Neural progenitor cell (in vitro differentiated cells): ENCODE measurements around the gene ATP1A2. TPM values are rescaled to one million over a fixed set of nuclear protein-coding genes. Genes with fewer than 3 reads are reported as not detected.

Experiments used
- DNase-seq: peaks from one replicate; pipeline ENCODE4 v3.0.0-alpha.2; 2016; ENCODE audit warnings: low spot score
- H2AFZ ChIP-seq: fragments of 200-600 bp; sonication (generic); replicated peaks from 2 replicates; pipeline ENCODE4 v1.6.1; 2016; ENCODE audit warnings: antibody characterized with exemption
- H3F3A ChIP-seq: fragments of 200-600 bp; sonication (generic); 2 replicates; pipeline ENCODE4 v1.6.1; 2016; ENCODE audit warnings: antibody characterized with exemption, low read depth
- H3K27ac ChIP-seq: fragments of 200-600 bp; sonication (generic); 2 replicates; pipeline ENCODE4 v1.5.1; 2016; ENCODE audit warnings: mild to moderate bottlenecking
- H3K27me3 ChIP-seq: fragments of 200-600 bp; sonication (generic); 2 replicates; pipeline ENCODE4 v1.6.1; 2016; ENCODE audit warnings: mild to moderate bottlenecking, moderate library complexity
- H3K36me3 ChIP-seq: fragments of 200-600 bp; sonication (generic); 2 replicates; pipeline ENCODE4 v1.5.1; 2016
- H3K4me1 ChIP-seq: fragments of 200-600 bp; sonication (generic); 2 replicates; pipeline ENCODE4 v1.6.1; 2016; ENCODE audit warnings: mixed run types
- H3K4me2 ChIP-seq: fragments of 200-600 bp; sonication (generic); 2 replicates; pipeline ENCODE4 v1.6.1; 2016
- H3K4me3 ChIP-seq: fragments of 200-600 bp; sonication (generic); 2 replicates; pipeline ENCODE4 v1.5.1; 2016
- H3K79me2 ChIP-seq: fragments of 200-600 bp; sonication (generic); 2 replicates; pipeline ENCODE4 v1.6.1; 2016; ENCODE audit warnings: low read depth
- H3K9ac ChIP-seq: fragments of 200-600 bp; sonication (generic); 2 replicates; pipeline ENCODE4 v1.6.1; 2016
- H3K9me3 ChIP-seq: fragments of 200-600 bp; sonication (generic); 2 replicates; pipeline ENCODE4 v1.5.1; 2016; ENCODE audit warnings: low read depth
- H4K20me1 ChIP-seq: fragments of 200-600 bp; sonication (generic); 2 replicates; pipeline ENCODE4 v1.6.1; 2016; ENCODE audit warnings: low read depth
- H3K27ac Mint-ChIP-seq: 3 replicates; pipeline ENCODE4 v1.8.0; 2021; ENCODE audit warnings: mixed read lengths
- H3K27me3 Mint-ChIP-seq: 2 replicates; pipeline ENCODE4 v1.8.0; 2022; ENCODE audit warnings: low read depth, mild to moderate bottlenecking, inconsistent platforms, moderate library complexity, mixed read lengths; ENCODE audit not compliant: insufficient read depth
- H3K36me3 Mint-ChIP-seq: 3 replicates; pipeline ENCODE4 v1.8.0; 2021; ENCODE audit warnings: mixed read lengths
- H3K4me1 Mint-ChIP-seq: 3 replicates; pipeline ENCODE4 v1.8.0; 2021; ENCODE audit warnings: mixed read lengths
- H3K4me3 Mint-ChIP-seq: 3 replicates; pipeline ENCODE4 v1.8.0; 2021; ENCODE audit warnings: mild to moderate bottlenecking, moderate library complexity, mixed read lengths
- H3K9me3 Mint-ChIP-seq: 3 replicates; pipeline ENCODE4 v1.8.0; 2020; ENCODE audit warnings: mixed read lengths
- CTCF ChIP-seq: fragments of 200-600 bp; sonication (generic); IDR thresholded peaks from 2 replicates; pipeline ENCODE4 v1.5.1; 2017; ENCODE audit warnings: antibody characterized with exemption, mild to moderate bottlenecking
- EZH2 ChIP-seq: fragments of 200-600 bp; sonication (generic); IDR thresholded peaks from 2 replicates; pipeline ENCODE4 v1.6.1; 2017; ENCODE audit warnings: antibody characterized with exemption, mild to moderate bottlenecking, moderate library complexity
- EZH2phosphoT487 ChIP-seq: fragments of 200-600 bp; sonication (generic); IDR thresholded peaks from 2 replicates; pipeline ENCODE4 v1.6.1; 2017; ENCODE audit warnings: antibody characterized with exemption
- total RNA-seq: library from RNA; depleted of rRNA; stranded (reverse); fragments of >200 nt; gene quantifications from 2 replicates; pipeline ENCODE4 v1.2.3, GENCODE V29; 2015; ENCODE audit warnings: low replicate concordance

ATP1A2 gene
- total RNA-seq, 1 donor from 2014 or later: 88.6 TPM

GRCh38 chr1:160101037-160101716 lies 14.4 kb upstream of the ATP1A2 start:
- H3K27me3 Mint-ChIP-seq: peaks cover 14% of the 10 kb centered on the region
- no peak overlapping the region for H3K4me3 Mint-ChIP-seq
- peaks cover 18% of the 10 kb centered on the region for H3K27me3 ChIP-seq
- no peaks in the 10 kb centered on the region for H3K36me3 Mint-ChIP-seq
- peaks cover 54% of the 10 kb centered on the region for H3F3A ChIP-seq
- H3K4me1 ChIP-seq: peaks cover 46% of the 10 kb centered on the region
- H3K9me3 ChIP-seq: no peaks in the 10 kb centered on the region
- no peak overlapping the region for H3K4me2 ChIP-seq
- peaks cover 11% of the 10 kb centered on the region for H4K20me1 ChIP-seq
- TF ChIP-seq EZH2phosphoT487 (no peak), CTCF (peak; percentile 93)
- peak overlapping the region; percentile 86 for H3K27ac Mint-ChIP-seq
- no peaks in the 10 kb centered on the region for H3K36me3 ChIP-seq
- peak overlapping the region; percentile 47 for H2AFZ ChIP-seq
- H3K9ac ChIP-seq: no peak overlapping the region
- H3K4me3 ChIP-seq: no peak overlapping the region
- H3K9me3 Mint-ChIP-seq: no peaks in the 10 kb centered on the region
- H3K4me1 Mint-ChIP-seq: peaks cover 69% of the 10 kb centered on the region
- H3K27ac ChIP-seq: no peak overlapping the region
- DNase-seq: peak; percentile 88
- peaks cover 14% of the 10 kb centered on the region for H3K79me2 ChIP-seq

- H3K9ac ChIP-seq: no peak overlapping the region
- no peaks in the 10 kb centered on the region for H3K36me3 Mint-ChIP-seq
- H3K4me1 ChIP-seq: peaks cover 51% of the 10 kb centered on the region
- peak overlapping the region; percentile 89 for H3K27ac Mint-ChIP-seq
- H3F3A ChIP-seq: peaks cover 51% of the 10 kb centered on the region
- no peak overlapping the region for H3K4me3 ChIP-seq
- peaks cover 72% of the 10 kb centered on the region for H3K4me1 Mint-ChIP-seq
- H3K9me3 Mint-ChIP-seq: no peaks in the 10 kb centered on the region
- peaks cover 4% of the 10 kb centered on the region for H4K20me1 ChIP-seq
- peaks cover 10% of the 10 kb centered on the region for H3K79me2 ChIP-seq
- DNase-seq: no peak
- H3K27me3 ChIP-seq: peaks cover 18% of the 10 kb centered on the region
- H3K4me2 ChIP-seq: no peak overlapping the region
- no peak for TF ChIP-seq EZH2
- TF ChIP-seq EZH2phosphoT487: no peak
- TF ChIP-seq CTCF: no peak
- H2AFZ ChIP-seq: no peak overlapping the region
- H3K27ac ChIP-seq: no peak overlapping the region
- peaks cover 18% of the 10 kb centered on the region for H3K27me3 Mint-ChIP-seq
- no peaks in the 10 kb centered on the region for H3K36me3 ChIP-seq
- no peaks in the 10 kb centered on the region for H3K9me3 ChIP-seq
- no peak overlapping the region for H3K4me3 Mint-ChIP-seq
Measured at GRCh38 chr1:160101717-160102522, 13.6 kb upstream of the ATP1A2 start.

- Histone ChIP-seq H2AFZ (peak overlapping the region; percentile 80), H3K36me3 (no peaks in the 10 kb centered on the region), H3K4me3 (no peak overlapping the region), H3K9me3 (no peaks in the 10 kb centered on the region), H3K4me1 (peaks cover 58% of the 10 kb centered on the region), H3K27ac (peak overlapping the region; percentile 6), H3K9ac (no peak overlapping the region), H3K27me3 (peaks cover 12% of the 10 kb centered on the region), H3K79me2 (no peaks in the 10 kb centered on the region), H3F3A (peaks cover 62% of the 10 kb centered on the region), H3K4me2 (peak overlapping the region; percentile 2), H4K20me1 (no peaks in the 10 kb centered on the region)
- peak overlapping the region; percentile 3 for H3K27ac Mint-ChIP-seq
- H3K9me3 Mint-ChIP-seq: no peaks in the 10 kb centered on the region
- TF ChIP-seq EZH2phosphoT487 (no peak), CTCF (no peak), EZH2 (no peak)
- H3K36me3 Mint-ChIP-seq: no peaks in the 10 kb centered on the region
- peaks cover 76% of the 10 kb centered on the region for H3K4me1 Mint-ChIP-seq
- DNase-seq: no peak
- no peak overlapping the region for H3K4me3 Mint-ChIP-seq
- H3K27me3 Mint-ChIP-seq: peaks cover 16% of the 10 kb centered on the region
Measured at GRCh38 chr1:160103658-160104408, 11.7 kb upstream of the ATP1A2 start.
